Spleen (tissue), 7 donors: Measurements from ENCODE around the gene RGS6.

Experiments used
- CTCF ChIP-seq, 11 experiments: fragments of 200-600 bp in 7 of 11; fragments of 450-650 bp in 4 of 11; sonication (generic) in 4 of 11; IDR thresholded peaks in 8 of 11; conservative IDR thresholded peaks in 3 of 11; 1 replicate in 7 of 11; 2 replicates in 4 of 11; pipeline versions ENCODE4 v1.4.0 to v1.8.0; 2016 to 2021; ENCODE audit warnings: antibody characterized with exemption in 11 of 11, inconsistent platforms in 4 of 11, mild to moderate bottlenecking in 1 of 11
- POLR2A ChIP-seq, 3 donors: fragments of 450-650 bp; IDR thresholded peaks; one replicate each; pipeline ENCODE4 v1.5.1; 2017; ENCODE audit warnings: antibody characterized with exemption in 3 of 3, mild to moderate bottlenecking in 1 of 3
- donor health status: DM: no; HTN: no; CAD: no; lungs with moderate emphysema.
- donor health status: DM: no; HTN: no; CAD: no.
- donor health status: DM: no; HTN: no; CAD: no.

- TF ChIP-seq CTCF (IDR thresholded peaks at IDR 0.05 in 8 of 11, conservative IDR thresholded peaks at IDR 0.05 in 3 of 11), result no peak
- TF ChIP-seq POLR2A (IDR thresholded peaks at IDR 0.05), result no peak
Measured at GRCh38 chr14:72311516-72311915, 379.3 kb downstream of the RGS6 start.
